Measurements from ENCODE around the gene GLIS1. TPM values are rescaled to one million over a fixed set of nuclear protein-coding genes. Genes with fewer than 3 reads are reported as not detected.

The GLIS1 gene
- polyA plus RNA-seq, 1 donor from 2014 or later, result not detected

DNA sequence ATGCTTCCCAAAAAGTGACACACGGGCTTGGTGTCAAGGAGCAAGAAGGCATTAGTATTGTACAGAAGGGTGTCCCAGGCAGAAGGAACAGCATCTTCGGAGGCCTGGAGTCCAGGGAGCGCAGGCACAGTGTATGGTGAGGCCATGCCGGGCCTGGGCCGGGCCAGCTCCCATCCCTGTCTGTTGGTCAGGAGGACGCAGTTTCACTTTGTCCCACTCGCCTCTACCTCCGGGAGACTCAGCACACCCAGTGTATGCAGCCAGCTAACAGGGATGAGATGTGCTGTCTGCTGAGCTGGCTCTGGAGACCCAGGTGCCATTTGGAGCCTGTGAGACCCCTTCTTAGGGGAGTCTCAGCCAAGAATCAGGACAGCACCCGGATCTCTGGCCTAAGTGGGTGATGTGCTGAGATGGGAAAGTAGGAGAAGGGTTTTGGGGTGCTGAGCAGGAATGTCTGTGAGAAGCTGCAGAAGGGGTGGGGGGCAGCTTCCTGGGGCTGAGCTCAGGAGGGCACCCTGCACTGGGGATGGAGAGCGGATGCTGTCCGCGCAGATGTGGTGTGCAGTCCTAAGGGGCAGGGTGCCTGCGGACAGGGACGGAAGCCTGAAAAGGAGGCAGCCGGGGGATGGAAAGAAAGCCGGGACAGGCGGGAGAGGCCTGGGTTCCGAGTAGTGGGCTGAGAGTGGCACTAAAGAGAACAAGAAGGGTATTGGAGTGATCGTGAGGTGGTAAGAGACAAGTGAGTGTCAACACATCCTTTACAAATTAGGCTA is 254.1 kb downstream of the GLIS1 start:
- H3K79me2 ChIP-seq (replicated peaks; ENCODE audit: insufficient read depth, low read length), result no peaks in the 10 kb centered on the region
- no peaks in the 10 kb centered on the region for H4K20me1 ChIP-seq (ENCODE audit: insufficient read depth)
- no peaks in the 10 kb centered on the region for H3K9me3 ChIP-seq (ENCODE audit: low read length)
- H3F3A ChIP-seq (ENCODE audit: insufficient read depth, low read length, poor library complexity, severe bottlenecking), result no peaks in the 10 kb centered on the region
- H3K27me3 ChIP-seq (ENCODE audit: insufficient read depth, low read depth, low read length), result no peaks in the 10 kb centered on the region
- no peak overlapping the region for H2AFZ ChIP-seq (ENCODE audit: low read depth, low read length)
- H3K27ac ChIP-seq (ENCODE audit: low read length), result no peak overlapping the region
- no peak overlapping the region for H3K4me3 ChIP-seq (ENCODE audit: low read length)
- H3K36me3 ChIP-seq (ENCODE audit: insufficient read depth, low read length), result no peaks in the 10 kb centered on the region
- H3K4me2 ChIP-seq (ENCODE audit: low read length), result no peak overlapping the region
- H3K9me2 ChIP-seq (ENCODE audit: insufficient read depth, low read length), result no peaks in the 10 kb centered on the region
- no peak for TF ChIP-seq REST (IDR thresholded peaks at IDR 0.05; ENCODE audit: borderline replicate concordance)
- TF ChIP-seq, protein P1, sequence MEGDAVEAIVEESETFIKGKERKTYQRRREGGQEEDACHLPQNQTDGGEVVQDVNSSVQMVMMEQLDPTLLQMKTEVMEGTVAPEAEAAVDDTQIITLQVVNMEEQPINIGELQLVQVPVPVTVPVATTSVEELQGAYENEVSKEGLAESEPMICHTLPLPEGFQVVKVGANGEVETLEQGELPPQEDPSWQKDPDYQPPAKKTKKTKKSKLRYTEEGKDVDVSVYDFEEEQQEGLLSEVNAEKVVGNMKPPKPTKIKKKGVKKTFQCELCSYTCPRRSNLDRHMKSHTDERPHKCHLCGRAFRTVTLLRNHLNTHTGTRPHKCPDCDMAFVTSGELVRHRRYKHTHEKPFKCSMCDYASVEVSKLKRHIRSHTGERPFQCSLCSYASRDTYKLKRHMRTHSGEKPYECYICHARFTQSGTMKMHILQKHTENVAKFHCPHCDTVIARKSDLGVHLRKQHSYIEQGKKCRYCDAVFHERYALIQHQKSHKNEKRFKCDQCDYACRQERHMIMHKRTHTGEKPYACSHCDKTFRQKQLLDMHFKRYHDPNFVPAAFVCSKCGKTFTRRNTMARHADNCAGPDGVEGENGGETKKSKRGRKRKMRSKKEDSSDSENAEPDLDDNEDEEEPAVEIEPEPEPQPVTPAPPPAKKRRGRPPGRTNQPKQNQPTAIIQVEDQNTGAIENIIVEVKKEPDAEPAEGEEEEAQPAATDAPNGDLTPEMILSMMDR (IDR thresholded peaks at IDR 0.05; ENCODE audit: poor library complexity, severe bottlenecking), result no peak
- TF ChIP-seq MXI1 (conservative IDR thresholded peaks at IDR 0.05; ENCODE audit: poor library complexity, severe bottlenecking), result no peak
- TF ChIP-seq SMC3 (conservative IDR thresholded peaks at IDR 0.05; ENCODE audit: poor library complexity), result no peak
- no peak for TF ChIP-seq EZH2 (IDR thresholded peaks at IDR 0.05; ENCODE audit: borderline replicate concordance, insufficient read depth, low read length, poor library complexity, severe bottlenecking)
- TF ChIP-seq EP300 (conservative IDR thresholded peaks at IDR 0.05; ENCODE audit: poor library complexity, severe bottlenecking), result no peak
- no peak for TF ChIP-seq TAF1 (IDR thresholded peaks at IDR 0.05; ENCODE audit: low read depth)
- TF ChIP-seq RAD21 (conservative IDR thresholded peaks at IDR 0.05), result no peak
- no peak for TF ChIP-seq POLR2AphosphoS5 (IDR thresholded peaks at IDR 0.05)
- no peak overlapping the region for H3K9ac ChIP-seq (ENCODE audit: low read length)

GRCh38 chr1:53483656-53484055 is 255.3 kb downstream of the GLIS1 start:
- H3K9ac ChIP-seq (ENCODE audit: low read length), result no peak overlapping the region
- no peaks in the 10 kb centered on the region for H3K36me3 ChIP-seq (ENCODE audit: insufficient read depth, low read length)
- no peaks in the 10 kb centered on the region for H3K27me3 ChIP-seq (ENCODE audit: insufficient read depth, low read depth, low read length)
- H3F3A ChIP-seq (ENCODE audit: insufficient read depth, low read length, poor library complexity, severe bottlenecking), result no peaks in the 10 kb centered on the region
- H4K20me1 ChIP-seq (ENCODE audit: insufficient read depth), result no peaks in the 10 kb centered on the region
- TF ChIP-seq EZH2 (IDR thresholded peaks at IDR 0.05; ENCODE audit: borderline replicate concordance, insufficient read depth, low read length, poor library complexity, severe bottlenecking) (no peak), EP300 (conservative IDR thresholded peaks at IDR 0.05; ENCODE audit: poor library complexity, severe bottlenecking) (no peak), REST (IDR thresholded peaks at IDR 0.05; ENCODE audit: borderline replicate concordance) (no peak), SMC3 (conservative IDR thresholded peaks at IDR 0.05; ENCODE audit: poor library complexity) (no peak), MXI1 (conservative IDR thresholded peaks at IDR 0.05; ENCODE audit: poor library complexity, severe bottlenecking) (no peak), TAF1 (IDR thresholded peaks at IDR 0.05; ENCODE audit: low read depth) (no peak)
- TF ChIP-seq, protein P1 (IDR thresholded peaks at IDR 0.05; ENCODE audit: poor library complexity, severe bottlenecking), result no peak
- no peak overlapping the region for H2AFZ ChIP-seq (ENCODE audit: low read depth, low read length)
- no peak overlapping the region for H3K27ac ChIP-seq (ENCODE audit: low read length)
- H3K4me3 ChIP-seq (ENCODE audit: low read length), result no peak overlapping the region
- no peak overlapping the region for H3K4me2 ChIP-seq (ENCODE audit: low read length)
- H3K9me3 ChIP-seq (ENCODE audit: low read length), result no peaks in the 10 kb centered on the region
- H3K79me2 ChIP-seq (replicated peaks; ENCODE audit: insufficient read depth, low read length), result no peaks in the 10 kb centered on the region
- H3K9me2 ChIP-seq (ENCODE audit: insufficient read depth, low read length), result no peaks in the 10 kb centered on the region

Measured in neural cell (in vitro differentiated cells).